Stimulated activated CD4-positive, alpha-beta T cell treated with anti-CD3 and anti-CD28 coated beads, Interleukin-12 subunit alpha, Interleukin-12 subunit beta, amount 100 ng/mL, for 4 hours (primary cell): ENCODE results near the gene DAB1.

Experiments
- DNase-seq: peaks from one replicate; pipeline ENCODE4 v3.0.0-alpha.2; 2020

The DAB1 gene

GRCh38 chr1:57007472-57007871, 416.4 kb downstream of the DAB1 start:
- DNase-seq, result no peak

GRCh38 chr1:57003398-57004139, 420.3 kb downstream of the DAB1 start:
- no peak for DNase-seq

GRCh38 chr1:56995414-56996100, 428.3 kb downstream of the DAB1 start:
- DNase-seq, result no peak

- no peak for DNase-seq
These were observed 430.4 kb downstream of the DAB1 start for GRCh38 chr1:56993475-56993874.

GRCh38 chr1:56992318-56993125, 431.3 kb downstream of the DAB1 start:
- DNase-seq, result no peak

GRCh38 chr1:56991576-56991975, 432.3 kb downstream of the DAB1 start:
- no peak for DNase-seq

- DNase-seq, result no peak
These were observed 437.5 kb downstream of the DAB1 start for GRCh38 chr1:56986397-56986796.

GRCh38 chr1:56985857-56986256, 438.0 kb downstream of the DAB1 start:
- no peak for DNase-seq

GRCh38 chr1:56983484-56983883, 440.4 kb downstream of the DAB1 start:
- DNase-seq, result no peak

GRCh38 chr1:56979986-56980755, 443.7 kb downstream of the DAB1 start:
- no peak for DNase-seq

GRCh38 chr1:56978819-56979218, 445.0 kb downstream of the DAB1 start:
- DNase-seq, result no peak

- no peak for DNase-seq
These were observed 445.9 kb downstream of the DAB1 start for GRCh38 chr1:56977910-56978309.

GRCh38 chr1:56975446-56975845, 448.4 kb downstream of the DAB1 start:
- DNase-seq, result no peak

GRCh38 chr1:56973923-56974742, 449.7 kb downstream of the DAB1 start:
- no peak for DNase-seq

GRCh38 chr1:56972976-56973375, 450.9 kb downstream of the DAB1 start:
- DNase-seq, result no peak

GRCh38 chr1:56970280-56970679, 453.6 kb downstream of the DAB1 start:
- DNase-seq, result no peak

GRCh38 chr1:56968878-56969495, 454.9 kb downstream of the DAB1 start:
- DNase-seq, result no peak

GRCh38 chr1:56967900-56968832, 455.7 kb downstream of the DAB1 start:
- no peak for DNase-seq

GRCh38 chr1:56967355-56967754, 456.5 kb downstream of the DAB1 start:
- DNase-seq, result no peak

- DNase-seq, result no peak
These were observed 457.2 kb downstream of the DAB1 start for GRCh38 chr1:56966698-56966999.
